IPS DF 4.7 (cell line): ENCODE measurements around the gene IPO9.
"Not testable (repeated sequence)": the region's sequence is repeated elsewhere in the genome, so short reads cannot be mapped to it uniquely, and the experiment has no call there.

Experiments
- DNase-seq: peaks from one replicate; pipeline ENCODE4 v3.0.0-alpha.2; 2013; ENCODE audit warnings: low spot score; ENCODE audit errors: extremely low read depth

IPO9 gene

GRCh38 chr1:201887116-201887866 lies 58.3 kb downstream of the IPO9 start:
- DNase-seq, result no peak

- DNase-seq, result no peak
Observed at GRCh38 chr1:201888282-201889089, 59.5 kb downstream of the IPO9 start, which contains the start of gene SHISA4. TSS of gene SHISA4 (plus strand) at chr1:201888898. CDS start at chr1:201888995, 97 bp downstream.

- DNase-seq, result no peak
Observed at GRCh38 chr1:201889090-201889968, 60.4 kb downstream of the IPO9 start.

- DNase-seq, result no peak
Observed at GRCh38 chr1:201890223-201890622, 61.3 kb downstream of the IPO9 start.

- no peak for DNase-seq
Observed at GRCh38 chr1:201890806-201891450, 62.0 kb downstream of the IPO9 start.

- DNase-seq, result no peak
Observed at GRCh38 chr1:201891451-201892045, 62.6 kb downstream of the IPO9 start.

- DNase-seq, result no peak
Observed at GRCh38 chr1:201892211-201892610, 63.3 kb downstream of the IPO9 start.

GRCh38 chr1:201893431-201893830 lies 64.5 kb downstream of the IPO9 start:
- no peak for DNase-seq

GRCh38 chr1:201894343-201895119 lies 65.6 kb downstream of the IPO9 start:
- no peak for DNase-seq

GRCh38 chr1:201895120-201895665 lies 66.2 kb downstream of the IPO9 start:
- no peak for DNase-seq

GRCh38 chr1:201895913-201896807 lies 67.2 kb downstream of the IPO9 start:
- peak; percentile 92 for DNase-seq

- DNase-seq, result no peak
Observed at GRCh38 chr1:201896951-201897391, 68.0 kb downstream of the IPO9 start.

GRCh38 chr1:201898240-201898894 lies 69.4 kb downstream of the IPO9 start:
- DNase-seq, result no peak

- DNase-seq, result no peak
Observed at GRCh38 chr1:201898992-201899391, 70.0 kb downstream of the IPO9 start.

GRCh38 chr1:201899683-201900429 lies 70.9 kb downstream of the IPO9 start:
- no peak for DNase-seq

- DNase-seq, result no peak
Observed at GRCh38 chr1:201900476-201900875, 71.5 kb downstream of the IPO9 start.

- DNase-seq, result not testable (repeated sequence)
Observed at GRCh38 chr1:201901036-201901435, 72.1 kb downstream of the IPO9 start.
